Stimulated activated CD4-positive, alpha-beta T cell treated with anti-CD3 and anti-CD28 coated beads, Interleukin-15, amount 100 ng/mL, for 24 hours (primary cell): ENCODE measurements around the gene TMEM132D.
"Not testable (repeated sequence)": the region's sequence is repeated elsewhere in the genome, so short reads cannot be mapped to it uniquely, and the experiment has no call there.

Experiments
- DNase-seq: peaks from one replicate; pipeline ENCODE4 v3.0.0-alpha.2; 2020

The TMEM132D gene

DNA sequence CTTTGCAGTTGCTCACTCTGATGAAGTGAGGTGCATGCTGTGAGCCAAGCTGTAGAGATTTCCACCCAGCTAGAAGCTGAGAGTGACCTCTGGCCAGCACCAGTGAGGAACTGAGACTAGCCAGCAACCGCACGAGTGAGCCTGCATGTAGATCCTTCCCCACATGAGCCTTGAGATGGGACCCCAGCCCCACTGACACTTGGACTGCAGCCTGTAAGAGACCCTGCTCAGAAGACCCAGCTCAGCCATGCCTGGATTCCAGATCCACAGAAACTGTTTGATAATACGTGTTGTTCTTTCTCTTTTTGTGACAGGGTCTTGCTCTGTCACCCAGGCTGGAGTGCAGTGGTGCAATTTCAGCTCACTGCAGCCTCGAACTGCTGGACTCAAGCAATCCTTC is 821.4 kb downstream of the TMEM132D start:
- DNase-seq = no peak

DNA sequence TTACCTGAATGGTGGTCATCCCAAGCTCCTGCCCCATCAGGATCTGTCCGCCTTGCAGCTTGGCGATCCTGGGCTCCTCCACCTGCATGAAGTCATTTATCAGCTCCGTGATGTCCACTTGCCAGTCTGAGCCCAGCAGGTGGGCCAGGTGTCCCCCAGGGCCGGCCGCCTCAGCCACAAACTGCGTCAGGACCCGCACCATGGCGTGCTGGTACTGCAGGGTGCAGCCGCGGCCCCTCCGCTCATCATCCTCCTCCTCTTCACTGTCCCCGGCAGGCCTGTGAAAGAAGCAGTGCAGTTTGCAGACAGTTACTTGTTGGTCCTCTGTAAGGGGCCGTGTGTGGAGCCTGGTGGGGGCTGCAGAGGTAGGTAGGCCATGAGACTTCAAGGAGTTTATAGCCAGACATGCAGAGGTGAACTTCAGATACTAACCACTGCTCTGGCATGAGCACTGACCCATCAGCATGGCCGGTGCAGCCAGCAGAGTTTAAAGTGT is 822.0 kb downstream of the TMEM132D start:
- no peak for DNase-seq

DNA sequence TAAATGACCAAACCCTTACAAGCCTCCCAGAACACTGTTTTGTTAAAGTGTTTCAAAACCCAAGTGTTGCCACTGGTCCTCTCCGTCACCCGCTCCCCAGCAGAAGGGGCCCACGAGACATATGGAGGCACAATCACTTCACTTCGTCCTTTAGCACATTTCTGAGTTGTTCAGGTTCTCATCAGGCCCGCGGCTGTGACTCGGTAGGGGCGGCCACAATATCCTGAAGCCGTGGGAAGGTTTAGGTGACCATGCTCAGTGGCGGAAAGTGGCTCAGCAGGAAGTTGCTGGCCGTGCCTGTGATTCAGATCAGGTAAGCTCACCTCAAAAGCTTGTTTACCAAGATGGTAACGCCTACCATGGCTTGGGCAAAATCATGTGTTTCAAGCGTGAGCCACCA is 823.0 kb downstream of the TMEM132D start:
- no peak for DNase-seq

DNA sequence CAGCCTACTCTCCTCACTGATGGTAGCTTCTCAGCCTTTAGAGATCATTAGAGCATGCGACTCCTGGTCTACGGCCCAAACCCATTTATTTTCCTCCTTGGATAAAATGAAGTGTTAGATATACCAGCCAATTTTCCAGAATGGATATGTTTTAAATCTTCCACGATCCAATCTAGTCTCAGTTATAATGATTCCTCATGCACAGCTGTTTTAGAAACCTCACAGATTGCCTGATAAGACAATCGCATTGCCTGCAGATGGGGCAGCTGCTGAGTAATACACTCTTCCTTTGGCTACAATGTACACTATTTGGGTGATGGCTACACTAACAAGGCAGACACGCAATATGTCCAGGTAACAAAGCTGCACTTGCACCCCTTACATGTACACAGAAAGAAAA is 823.4 kb downstream of the TMEM132D start:
- DNase-seq = no peak

DNA sequence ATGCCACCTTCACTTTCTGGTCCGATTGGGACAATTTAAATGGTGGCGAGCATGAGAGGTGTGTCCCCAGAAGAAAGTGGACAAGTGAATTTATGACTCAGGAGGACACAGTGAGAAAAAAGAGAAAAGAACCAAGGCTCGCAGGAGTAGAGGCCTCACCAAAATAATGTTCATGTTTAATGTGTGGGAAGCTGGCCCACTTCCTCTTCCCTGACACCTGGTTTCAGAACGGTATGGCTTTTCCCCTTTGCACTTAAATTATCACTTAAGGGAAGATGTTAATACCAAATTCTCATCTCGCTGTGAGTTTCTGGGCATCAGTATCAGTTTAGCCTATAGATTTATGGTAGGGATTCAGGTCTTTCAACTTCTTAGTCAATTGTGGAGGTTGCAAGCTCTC is 824.1 kb downstream of the TMEM132D start:
- DNase-seq = no peak

DNA sequence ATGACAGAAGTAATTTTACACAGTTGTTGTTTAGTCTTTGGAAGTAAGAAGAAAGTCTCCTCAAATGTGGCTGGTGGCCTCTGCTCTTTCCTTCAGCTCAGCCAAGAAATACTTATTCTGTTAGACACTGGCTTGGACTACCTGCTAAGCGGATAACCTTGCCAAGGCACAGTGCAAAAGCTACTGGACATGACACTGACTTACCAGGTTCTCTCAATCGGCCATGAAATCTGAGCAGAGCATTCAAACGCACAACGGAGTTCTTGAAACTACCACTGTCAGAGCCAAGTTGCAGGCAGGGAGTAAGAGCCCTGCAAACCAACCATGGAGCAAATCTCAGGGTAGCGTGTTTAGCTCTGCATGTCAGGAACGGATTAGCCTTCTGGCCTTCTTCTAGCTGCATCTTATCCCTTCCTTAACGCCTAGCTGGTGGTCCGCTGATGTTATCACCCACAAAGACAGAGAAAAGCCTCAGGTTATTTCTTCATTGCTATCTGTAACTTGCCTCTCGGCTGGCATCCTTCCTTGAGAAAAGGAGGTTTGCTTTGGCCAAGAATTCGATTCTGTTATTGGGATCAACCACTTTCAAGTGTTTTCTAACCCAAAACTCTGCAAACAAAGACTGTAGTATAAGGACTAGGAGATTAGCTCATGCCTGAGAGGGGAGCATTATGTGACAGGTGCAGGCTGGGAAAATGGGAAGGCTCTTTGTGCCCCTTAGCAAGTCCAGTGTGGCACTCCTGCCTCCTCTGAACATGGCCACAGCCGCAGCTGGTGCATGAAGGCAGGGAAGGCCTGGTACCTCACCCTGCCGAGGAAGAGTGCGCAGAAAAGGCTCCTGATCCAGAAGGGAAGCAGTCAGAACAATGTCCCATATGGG is 827.1 kb downstream of the TMEM132D start:
- no peak for DNase-seq

DNA sequence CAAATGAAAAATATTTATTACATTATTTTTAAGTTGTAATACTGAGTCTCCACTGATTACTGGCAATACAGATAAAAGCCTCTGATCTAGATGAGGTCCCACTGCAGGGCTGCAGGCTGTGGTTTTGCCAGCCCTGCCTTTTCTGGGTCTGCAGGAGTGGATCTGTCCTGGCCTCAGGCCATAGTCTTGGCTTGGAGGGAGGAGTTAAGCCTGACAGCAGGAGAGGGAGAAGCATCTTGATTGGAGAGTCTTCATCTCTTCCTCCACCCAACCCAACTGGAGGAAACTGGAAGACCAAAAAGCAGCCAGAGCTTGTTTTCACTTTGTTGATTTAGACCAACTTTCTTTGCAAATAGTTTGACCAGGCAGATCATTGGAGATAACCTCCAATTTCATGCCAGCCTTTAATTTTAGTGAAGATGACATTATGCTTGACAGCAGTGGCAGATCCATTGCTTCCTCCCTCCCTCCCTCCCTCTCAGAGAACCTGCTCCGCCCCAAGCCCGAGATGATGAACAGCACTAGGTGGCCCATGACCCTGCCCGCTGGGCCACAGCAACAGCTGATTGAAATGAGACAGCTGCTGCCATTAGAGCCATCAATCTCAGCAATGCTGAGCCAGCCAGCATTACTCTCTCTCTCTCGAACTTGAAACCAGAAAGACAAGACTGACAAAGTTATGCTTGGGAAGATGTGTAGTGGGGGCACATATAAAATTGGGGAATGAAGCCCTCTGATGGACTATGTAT is 828.2 kb downstream of the TMEM132D start:
- no peak for DNase-seq

DNA sequence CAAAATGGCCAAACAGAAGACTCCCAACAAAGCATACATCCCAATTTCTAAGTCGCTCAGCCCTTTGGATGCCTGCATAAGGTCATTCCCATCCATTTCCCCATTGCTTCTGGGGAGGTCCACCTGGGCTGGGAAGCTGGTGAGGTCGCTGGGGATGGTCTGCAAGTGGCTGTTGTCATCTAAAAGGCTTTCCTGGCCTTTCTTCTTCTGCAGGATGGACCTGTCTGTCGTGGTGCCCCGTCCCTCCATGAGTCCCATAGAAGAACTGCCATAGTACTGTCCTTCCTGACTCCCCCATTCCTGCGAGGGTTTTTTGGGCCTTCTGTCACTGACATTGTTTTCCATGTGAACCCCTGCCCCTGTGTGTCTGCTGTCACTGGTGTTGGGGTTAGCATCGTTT is 829.4 kb downstream of the TMEM132D start:
- no peak for DNase-seq

DNA sequence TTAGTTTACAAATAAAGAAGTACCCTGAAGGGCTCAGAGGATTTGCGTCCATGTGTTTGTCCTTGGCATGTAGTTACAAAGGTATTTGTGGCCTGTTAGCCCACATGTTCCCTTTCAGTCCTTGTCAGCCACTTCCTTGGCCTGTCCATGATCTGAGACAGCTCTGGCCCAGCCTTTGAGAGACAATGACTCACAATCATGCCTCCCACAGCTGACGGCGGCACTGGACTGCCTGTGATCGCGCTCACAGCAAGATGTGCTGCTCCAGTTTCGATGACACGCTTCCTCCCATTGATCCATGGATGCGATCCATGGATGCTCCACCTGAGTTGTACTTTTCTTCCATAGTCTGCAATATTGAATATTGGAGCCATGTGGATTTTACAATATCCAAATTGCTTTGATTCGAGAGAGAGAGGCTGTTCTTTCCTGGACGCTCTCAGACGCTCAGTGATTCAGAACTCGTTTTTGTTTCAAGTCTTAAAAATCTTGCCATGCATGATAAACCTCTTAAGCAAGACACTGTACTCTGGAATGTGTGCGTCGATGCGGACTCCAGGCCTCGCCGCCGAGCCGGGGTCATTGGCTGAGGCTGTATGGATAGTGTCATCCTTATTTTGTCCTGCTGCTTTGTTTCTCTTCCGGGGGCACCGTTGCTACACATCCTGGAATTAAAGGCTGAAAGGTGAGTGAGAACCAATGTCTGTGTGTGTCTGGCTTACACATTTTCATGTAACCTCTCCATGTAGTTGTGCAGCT is 830.5 kb downstream of the TMEM132D start:
- DNase-seq = no peak

DNA sequence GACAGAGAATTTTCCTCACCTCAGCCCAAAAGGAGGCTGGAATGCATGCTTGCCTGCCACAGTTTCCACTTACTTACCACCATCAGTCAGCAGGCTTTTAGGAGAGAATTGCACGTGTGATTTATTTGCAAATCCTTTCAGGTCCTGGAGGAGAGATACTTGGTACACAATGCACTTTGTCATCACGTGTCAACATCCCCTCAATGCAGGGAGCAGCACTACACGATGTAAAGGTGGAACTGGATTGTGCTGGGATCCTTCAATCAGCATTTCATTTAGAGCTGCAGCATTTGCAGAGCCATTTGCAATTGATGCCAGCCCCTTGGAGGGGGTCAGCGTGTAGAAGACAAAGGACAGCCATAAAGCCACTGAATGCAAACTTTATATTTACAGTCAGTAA is 832.5 kb downstream of the TMEM132D start:
- no peak for DNase-seq

DNA sequence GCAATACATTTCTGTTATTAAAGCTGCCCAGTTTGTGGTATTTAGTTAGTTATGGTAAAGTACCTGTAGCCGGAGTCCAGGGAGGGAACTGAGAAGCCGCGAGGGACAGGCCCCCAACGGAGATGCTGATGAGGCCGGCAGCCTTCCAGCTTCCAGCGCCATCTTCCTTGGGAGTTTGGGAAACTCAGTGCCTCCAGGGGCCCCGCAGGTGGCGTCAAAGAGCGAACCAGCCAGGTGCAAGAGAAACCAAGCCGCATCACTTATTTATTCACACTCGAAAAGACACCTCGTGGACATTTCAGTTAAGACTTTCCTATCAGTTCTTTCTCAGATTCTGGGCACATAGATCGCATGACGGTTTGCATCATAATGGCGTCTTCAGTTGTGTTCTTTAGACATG is 833.9 kb downstream of the TMEM132D start:
- DNase-seq = no peak

DNA sequence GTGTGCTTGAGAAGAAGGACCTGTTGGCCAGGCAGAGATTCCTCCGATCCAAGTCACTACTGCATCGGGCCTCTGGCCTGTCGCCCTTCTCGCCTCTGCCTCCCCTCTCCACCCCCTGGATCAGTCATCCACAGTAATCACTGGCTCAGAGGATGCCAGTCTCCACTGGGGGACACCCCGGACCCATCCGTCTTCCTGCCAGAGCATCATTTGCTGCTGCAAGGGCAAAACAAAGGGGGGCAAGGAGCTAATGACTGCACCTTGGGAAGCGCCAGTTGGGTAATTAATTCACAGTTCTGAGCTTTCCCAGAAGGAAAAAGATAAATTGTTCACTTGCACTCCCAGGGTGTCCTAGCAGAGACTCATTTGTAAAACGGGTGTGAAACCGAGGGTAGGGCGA is 835.1 kb downstream of the TMEM132D start:
- DNase-seq = no peak

DNA sequence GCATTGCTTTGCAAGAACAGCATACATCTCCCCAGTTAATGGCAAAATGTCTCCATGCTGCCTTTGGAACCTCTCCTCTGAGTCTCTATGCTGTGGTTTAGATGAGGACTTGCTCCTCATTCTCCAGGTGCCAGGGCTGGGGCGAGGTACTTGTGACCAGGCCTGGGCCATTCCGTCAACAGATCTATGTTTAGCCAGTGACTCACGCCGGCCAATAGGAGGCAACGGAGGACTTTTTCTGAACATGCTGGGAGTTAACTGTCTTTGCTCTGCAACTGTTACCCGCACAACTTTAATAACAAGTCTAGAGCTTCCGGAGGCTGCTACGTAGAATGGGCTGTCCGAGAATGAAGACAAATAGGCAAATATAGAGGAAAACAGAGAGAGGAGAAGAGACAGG is 836.3 kb downstream of the TMEM132D start:
- no peak for DNase-seq

DNA sequence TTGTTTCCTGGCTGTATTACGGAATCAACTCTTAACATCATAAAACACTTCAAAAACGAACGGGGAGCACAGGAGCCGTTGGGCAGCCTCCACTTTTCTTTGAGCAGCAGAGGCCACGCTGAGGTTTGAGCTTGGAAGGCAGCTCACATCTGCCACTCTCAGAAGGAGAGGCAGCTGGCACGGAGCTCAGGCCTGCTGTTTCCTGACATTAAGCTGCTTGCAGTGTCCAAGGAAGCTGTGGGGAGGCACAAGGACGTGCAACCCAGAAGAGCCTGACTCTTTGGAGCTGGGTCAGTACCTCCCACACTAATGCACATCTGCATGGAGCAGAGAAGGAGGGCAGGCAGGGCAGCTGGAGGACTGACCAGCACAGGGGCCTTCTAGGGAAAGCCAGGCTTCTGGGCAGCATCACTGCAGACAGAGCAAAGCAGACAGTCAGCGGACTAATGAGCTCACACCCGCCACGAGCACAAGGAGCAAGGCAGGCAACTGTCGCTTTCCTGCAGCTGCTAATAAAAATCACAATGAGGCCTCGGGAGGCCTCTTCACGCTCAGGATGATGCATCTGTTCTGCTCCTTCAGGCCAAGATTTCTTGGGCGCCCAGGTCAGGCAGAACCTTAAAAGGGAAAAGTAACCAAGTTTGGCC is 839.5 kb downstream of the TMEM132D start:
- no peak for DNase-seq

DNA sequence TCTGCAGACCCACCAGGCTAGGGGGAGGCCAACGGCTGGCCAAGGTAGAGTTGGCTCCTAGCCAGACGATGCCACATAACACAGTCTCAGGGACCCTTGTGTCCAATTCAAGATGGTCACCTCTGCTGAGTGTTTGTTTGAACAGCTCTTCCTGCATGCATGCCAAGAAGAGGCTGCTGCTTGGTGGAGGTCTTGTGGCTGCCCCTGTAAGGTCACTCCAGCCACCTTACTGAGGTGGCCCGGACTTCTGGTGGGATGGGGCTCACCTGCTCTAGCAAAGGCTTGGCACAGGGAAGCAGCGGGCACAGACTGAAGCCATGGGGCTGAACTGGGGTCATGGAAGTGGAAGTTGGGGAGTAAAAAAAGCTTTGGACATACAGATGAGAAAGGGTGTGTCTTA is 840.2 kb downstream of the TMEM132D start:
- DNase-seq = no peak

DNA sequence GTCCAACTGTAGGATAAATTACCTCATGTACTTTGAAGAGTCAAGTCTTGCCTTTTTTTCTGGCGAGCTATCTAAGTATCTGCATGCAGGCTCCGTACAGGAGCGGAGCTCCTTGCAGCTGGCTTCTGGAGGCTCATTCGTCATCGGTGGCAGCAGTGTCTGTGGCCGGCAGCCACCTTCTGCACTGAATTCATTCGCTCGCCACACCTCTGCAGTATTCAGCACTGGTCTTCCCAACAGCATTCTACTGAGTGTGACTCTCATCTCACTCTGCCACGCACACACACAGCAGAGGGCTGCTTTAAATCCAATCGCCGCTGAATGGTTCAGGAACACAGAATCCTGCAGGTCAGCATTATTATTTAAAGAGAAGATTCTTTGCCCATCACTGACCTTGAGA is 850.6 kb downstream of the TMEM132D start:
- no peak for DNase-seq

DNA sequence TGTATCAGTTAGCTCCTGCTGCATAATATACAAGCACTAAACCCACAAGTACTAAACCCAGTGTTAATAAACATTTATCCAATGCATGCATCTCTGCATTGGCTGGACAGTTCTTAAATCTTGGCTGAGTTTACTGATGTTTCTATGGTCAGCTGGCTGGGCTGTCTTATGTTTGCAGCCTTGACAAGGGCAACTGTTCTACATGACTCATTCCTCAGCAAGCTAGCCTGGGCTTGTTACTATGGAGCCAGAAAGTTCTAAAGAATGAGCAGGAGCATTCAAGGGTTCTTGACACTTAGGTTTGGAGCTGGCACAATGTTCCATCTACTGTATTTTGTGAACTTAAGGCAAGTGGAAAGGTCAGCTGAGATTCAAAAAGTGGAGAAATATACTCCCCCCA is 851.5 kb downstream of the TMEM132D start:
- no peak for DNase-seq

DNA sequence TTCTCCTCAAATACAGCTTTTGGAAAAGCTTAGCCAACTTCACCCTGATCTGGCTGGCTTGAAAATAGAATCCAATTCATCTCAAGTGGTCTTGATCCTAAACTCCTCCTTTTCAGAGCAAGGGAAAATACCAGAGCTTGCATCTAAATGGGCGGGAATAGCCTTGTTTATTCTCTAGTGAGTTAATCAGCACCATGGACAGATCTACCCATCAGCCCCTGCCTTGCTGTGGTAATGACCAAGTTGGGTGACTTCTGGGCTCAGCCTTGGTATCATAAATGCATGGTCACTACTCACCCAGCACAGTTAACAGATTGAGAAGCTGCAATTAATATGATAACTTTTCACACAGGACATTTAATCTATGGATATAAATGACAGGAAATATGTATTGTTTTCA is 853.9 kb downstream of the TMEM132D start:
- no peak for DNase-seq

DNA sequence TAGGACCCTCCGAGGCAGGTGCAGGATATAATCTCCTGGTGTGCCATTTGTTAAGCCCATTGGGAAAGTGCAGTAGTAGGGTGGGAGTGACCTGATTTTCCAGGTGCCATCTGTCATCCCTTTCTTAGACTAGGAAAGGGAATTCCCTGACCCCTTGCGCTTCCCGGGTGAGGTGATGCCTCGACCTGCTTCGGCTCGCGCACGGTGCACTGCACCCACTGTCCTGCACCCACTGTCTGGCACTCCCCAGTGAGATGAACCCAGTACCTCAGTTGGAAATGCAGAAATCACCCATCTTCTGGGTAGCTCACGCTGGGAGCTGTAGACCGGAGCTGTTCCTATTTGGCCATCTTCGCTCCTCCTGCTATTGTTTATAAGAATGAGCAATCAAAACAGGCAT is 860.5 kb downstream of the TMEM132D start:
- DNase-seq = not testable (repeated sequence)

DNA sequence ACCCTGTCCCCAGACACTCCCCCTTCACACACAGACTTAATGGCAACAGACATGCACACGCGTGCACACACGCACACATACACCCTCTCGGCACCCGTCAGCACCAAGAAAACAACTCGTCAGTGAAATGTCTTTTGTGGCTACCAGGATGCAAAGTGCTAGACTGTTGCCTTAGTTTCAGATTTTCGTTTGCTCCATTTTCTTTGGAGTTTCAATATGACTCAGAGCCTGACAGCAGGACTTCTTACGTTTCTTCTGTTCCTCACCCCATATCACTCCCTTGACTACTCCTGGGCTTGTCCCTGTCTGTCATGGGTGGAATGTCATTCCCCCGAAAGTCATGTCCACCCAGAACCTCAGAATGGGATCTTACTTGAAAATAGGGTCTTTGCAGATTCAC is 867.7 kb downstream of the TMEM132D start:
- DNase-seq = no peak

DNA sequence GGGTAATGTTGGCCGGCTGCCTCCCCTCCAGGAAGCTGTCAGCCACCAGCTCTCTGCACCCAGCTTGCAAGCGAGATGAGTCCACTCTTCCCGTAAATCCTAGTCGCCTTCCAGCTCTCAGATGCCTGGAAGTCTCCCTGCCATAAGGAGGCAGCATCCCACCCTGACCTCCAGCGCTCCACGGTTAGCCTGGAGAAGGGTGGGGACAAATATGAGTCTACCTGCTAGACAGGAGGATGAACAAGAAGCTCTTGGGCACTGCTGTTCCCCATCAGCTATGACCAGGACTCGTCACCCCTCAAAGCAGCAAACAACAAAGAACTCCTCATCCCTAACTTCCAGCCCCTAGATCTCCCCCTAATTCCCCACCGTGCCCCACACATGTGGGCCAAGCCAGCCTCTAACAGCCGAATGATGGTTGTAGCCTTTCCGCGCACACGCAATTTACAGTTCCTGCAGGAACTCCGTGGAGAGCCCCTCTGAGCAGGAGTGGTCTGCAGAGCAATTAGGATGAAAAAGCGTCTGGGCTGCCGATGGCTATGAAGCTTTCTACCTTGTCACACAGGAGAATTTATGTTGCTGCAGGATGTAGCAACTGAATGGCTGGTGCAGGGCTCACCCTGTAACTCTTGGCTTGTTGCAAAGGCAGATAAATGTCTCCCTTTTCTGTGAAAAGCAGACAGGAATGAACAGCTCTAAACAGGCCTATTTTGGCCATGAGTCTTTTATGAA is 869.1 kb downstream of the TMEM132D start:
- no peak for DNase-seq

DNA sequence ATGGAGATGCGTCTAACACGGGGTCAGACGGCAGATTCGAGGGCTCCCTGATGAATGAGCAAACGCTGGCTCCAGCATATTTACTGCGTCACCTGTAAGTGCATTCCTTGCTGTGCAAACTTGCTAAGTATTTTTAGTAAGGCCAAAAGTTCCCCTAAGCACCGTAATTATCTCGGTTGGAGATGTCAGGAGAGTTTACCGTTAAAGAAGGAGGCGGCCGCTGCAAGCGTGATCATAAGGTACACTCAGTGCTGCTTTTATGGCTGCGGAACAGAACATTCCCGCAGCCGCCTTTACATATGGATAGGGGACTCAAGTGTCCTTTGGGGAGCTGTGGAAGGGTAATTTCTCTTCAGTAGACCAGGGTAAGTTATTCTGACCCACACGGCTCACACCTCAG is 875.0 kb downstream of the TMEM132D start:
- no peak for DNase-seq
